ENCODE data around the gene PPM1G. TPM values are rescaled to one million over a fixed set of nuclear protein-coding genes. Genes with fewer than 3 reads are reported as not detected.

The PPM1G gene
- total RNA-seq, 1 experiment from 2014 or later, result 140 TPM

DNA sequence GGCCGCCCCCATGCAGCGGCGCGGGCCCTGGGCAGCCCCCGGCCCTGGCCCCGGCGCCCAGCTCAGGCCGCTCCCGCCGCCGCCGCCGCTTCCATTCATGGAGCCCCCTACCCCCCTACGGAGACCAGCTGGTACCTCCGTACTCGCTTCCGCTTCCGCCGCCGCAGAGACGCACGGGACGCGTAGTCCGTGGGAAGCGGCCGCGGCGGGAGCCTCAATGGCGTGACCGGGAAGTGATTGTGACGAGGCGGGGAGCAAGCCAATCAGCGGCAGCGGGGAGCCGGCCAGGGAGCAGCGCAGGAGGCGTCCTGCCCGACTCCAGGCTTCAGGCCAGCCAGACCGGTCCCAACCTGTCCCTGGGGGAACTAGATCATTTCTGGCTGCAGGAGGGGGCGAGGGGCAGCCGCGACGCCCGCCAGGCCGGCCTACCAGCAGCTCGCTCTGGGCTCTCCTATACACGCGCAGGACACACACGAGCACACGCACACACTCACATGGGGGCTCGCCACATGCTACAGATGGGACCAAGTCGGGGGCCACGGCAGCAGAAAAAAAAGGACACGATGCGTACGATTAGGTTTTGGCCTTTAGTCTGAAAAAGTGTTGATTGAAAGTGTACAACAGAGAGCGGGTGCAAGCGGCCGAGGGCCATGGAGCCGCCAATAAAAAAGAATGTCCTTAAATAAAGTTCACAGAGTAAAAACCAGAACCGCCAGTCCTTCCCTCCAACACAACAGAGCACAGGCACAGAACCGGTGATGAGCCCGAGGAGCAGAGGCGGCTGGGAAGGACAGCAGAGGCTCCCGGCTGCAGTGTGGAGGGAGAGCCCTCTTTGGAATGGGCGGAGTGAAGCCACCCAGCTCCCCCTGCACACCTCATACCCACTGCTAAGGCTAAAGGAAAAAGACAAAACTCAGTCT is 28.5 kb downstream of the PPM1G start, which contains the start of gene ZNF513:
Gene ZNF513, minus strand, starts transcription at position 109 of the 920 bp plus-strand sequence. CDS start 208 bp downstream, outside the sequence.
- Histone ChIP-seq H3K4me2 (ENCODE audit: low read length) (peak within 1 kb of the TSS; percentile 99), H4K20me1 (ENCODE audit: insufficient read depth) (no peaks in the 10 kb centered on the region), H3K27me3 (ENCODE audit: insufficient read depth, low read length) (no peaks in the 10 kb centered on the region), H3K79me2 (ENCODE audit: insufficient read depth, low read length) (peaks cover 28% of the 10 kb centered on the region), H3K36me3 (ENCODE audit: control insufficient read depth in 1 of 2, insufficient read depth in 2 of 2, low read length in 2 of 2) (peaks cover 38 to 59% of the 10 kb centered on the region in 2 experiments; a peak in 3 of 4 replicates), H3K4me3 (replicated peaks in 1 of 2; ENCODE audit: low read depth in 1 of 2, low read length in 2 of 2) (peak within 1 kb of the TSS; percentile 72 to 80), H3K9me2 (ENCODE audit: insufficient read depth) (no peaks in the 10 kb centered on the region), H3K9me3 (ENCODE audit: control insufficient read depth in 1 of 2, insufficient read depth in 1 of 2, low read depth in 1 of 2, low read length in 2 of 2) (no peaks in the 10 kb centered on the region), H3K4me1 (ENCODE audit: control insufficient read depth in 1 of 2, insufficient read depth in 2 of 2, low read length in 2 of 2) (peaks cover 3 to 27% of the 10 kb centered on the region in 2 experiments; a peak in 3 of 4 replicates), H2AFZ (ENCODE audit: low read depth, low read length, poor library complexity, severe bottlenecking) (no peak within 1 kb of the TSS), H3K27ac (ENCODE audit: low read depth, low read length) (peak within 1 kb of the TSS; percentile 67), H3K9ac (ENCODE audit: low read length) (peak within 1 kb of the TSS; percentile 80)
- ATAC-seq, result peak; percentile 89
- ChIA-PET RAD21 (ENCODE audit: low non-redundant PET in 1 of 2, low total read pairs in 2 of 2, uncharacterized antibody in 2 of 2, unreplicated experiment in 2 of 2) (no interaction called here), CTCF (interaction anchor here (1.5 to 2.2 kb wide), 3 partner anchors 10 to 303 kb away, joined by 5 to 7 read pairs (median 6); partner anchors contain the start of gene EIF2B4), POLR2A (interaction anchor here (1.0 to 1.6 kb wide), 2 partner anchors 10 to 15 kb away, joined by 3 to 6 read pairs; partner anchors contain the start of gene SNX17)
- no TSS peak for BruUV-seq (replicated peaks)
- intact Hi-C loops (cut with micrococcal nuclease), result loop anchor here (1.0 kb wide), 1 partner anchor 11 kb away; the partner anchor contains the start of genes EIF2B4 and SNX17
- peak; percentile 76 for DNase-seq (ENCODE audit: low read depth, low spot score)
- TF ChIP-seq CBX3 (IDR thresholded peaks at IDR 0.05; ENCODE audit: low read depth), result peak; percentile 78; the same call in 1 of the 2 replicates
- no peak for TF ChIP-seq EZH2 (IDR thresholded peaks at IDR 0.05)
- peak; percentile 92 for TF ChIP-seq TCF7L2 (IDR thresholded peaks at IDR 0.05; ENCODE audit: borderline replicate concordance, extremely low read depth, insufficient read depth, insufficient read length)
- TF ChIP-seq JUND (IDR thresholded peaks at IDR 0.05), result no peak; the same call in 1 of the 2 replicates
- peak; percentile 79 for TF ChIP-seq POLR2AphosphoS5 (IDR thresholded peaks at IDR 0.05; ENCODE audit: low read depth, low read length)
- no peak for TF ChIP-seq RAD21 (IDR thresholded peaks at IDR 0.05; ENCODE audit: low read depth)
- no peak for TF ChIP-seq SRF (IDR thresholded peaks at IDR 0.05; ENCODE audit: low read depth)
- TF ChIP-seq, protein P1, sequence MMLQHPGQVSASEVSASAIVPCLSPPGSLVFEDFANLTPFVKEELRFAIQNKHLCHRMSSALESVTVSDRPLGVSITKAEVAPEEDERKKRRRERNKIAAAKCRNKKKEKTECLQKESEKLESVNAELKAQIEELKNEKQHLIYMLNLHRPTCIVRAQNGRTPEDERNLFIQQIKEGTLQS (IDR thresholded peaks at IDR 0.05), result no peak
- TF ChIP-seq SP1 (IDR thresholded peaks at IDR 0.05; ENCODE audit: low read depth), result peak; percentile 83
- TF ChIP-seq, protein P2, sequence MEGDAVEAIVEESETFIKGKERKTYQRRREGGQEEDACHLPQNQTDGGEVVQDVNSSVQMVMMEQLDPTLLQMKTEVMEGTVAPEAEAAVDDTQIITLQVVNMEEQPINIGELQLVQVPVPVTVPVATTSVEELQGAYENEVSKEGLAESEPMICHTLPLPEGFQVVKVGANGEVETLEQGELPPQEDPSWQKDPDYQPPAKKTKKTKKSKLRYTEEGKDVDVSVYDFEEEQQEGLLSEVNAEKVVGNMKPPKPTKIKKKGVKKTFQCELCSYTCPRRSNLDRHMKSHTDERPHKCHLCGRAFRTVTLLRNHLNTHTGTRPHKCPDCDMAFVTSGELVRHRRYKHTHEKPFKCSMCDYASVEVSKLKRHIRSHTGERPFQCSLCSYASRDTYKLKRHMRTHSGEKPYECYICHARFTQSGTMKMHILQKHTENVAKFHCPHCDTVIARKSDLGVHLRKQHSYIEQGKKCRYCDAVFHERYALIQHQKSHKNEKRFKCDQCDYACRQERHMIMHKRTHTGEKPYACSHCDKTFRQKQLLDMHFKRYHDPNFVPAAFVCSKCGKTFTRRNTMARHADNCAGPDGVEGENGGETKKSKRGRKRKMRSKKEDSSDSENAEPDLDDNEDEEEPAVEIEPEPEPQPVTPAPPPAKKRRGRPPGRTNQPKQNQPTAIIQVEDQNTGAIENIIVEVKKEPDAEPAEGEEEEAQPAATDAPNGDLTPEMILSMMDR (IDR thresholded peaks at IDR 0.05 in 2 of 3, conservative IDR thresholded peaks at IDR 0.05 in 1 of 3; ENCODE audit: borderline replicate concordance in 1 of 3, insufficient read depth in 1 of 3, low read depth in 2 of 3, low read length in 2 of 3), result no peak
- TF ChIP-seq YY1 (IDR thresholded peaks at IDR 0.05; ENCODE audit: extremely low read depth, insufficient replicate concordance, low read depth, low read length), result peak; percentile 79
- TF ChIP-seq, protein P3, sequence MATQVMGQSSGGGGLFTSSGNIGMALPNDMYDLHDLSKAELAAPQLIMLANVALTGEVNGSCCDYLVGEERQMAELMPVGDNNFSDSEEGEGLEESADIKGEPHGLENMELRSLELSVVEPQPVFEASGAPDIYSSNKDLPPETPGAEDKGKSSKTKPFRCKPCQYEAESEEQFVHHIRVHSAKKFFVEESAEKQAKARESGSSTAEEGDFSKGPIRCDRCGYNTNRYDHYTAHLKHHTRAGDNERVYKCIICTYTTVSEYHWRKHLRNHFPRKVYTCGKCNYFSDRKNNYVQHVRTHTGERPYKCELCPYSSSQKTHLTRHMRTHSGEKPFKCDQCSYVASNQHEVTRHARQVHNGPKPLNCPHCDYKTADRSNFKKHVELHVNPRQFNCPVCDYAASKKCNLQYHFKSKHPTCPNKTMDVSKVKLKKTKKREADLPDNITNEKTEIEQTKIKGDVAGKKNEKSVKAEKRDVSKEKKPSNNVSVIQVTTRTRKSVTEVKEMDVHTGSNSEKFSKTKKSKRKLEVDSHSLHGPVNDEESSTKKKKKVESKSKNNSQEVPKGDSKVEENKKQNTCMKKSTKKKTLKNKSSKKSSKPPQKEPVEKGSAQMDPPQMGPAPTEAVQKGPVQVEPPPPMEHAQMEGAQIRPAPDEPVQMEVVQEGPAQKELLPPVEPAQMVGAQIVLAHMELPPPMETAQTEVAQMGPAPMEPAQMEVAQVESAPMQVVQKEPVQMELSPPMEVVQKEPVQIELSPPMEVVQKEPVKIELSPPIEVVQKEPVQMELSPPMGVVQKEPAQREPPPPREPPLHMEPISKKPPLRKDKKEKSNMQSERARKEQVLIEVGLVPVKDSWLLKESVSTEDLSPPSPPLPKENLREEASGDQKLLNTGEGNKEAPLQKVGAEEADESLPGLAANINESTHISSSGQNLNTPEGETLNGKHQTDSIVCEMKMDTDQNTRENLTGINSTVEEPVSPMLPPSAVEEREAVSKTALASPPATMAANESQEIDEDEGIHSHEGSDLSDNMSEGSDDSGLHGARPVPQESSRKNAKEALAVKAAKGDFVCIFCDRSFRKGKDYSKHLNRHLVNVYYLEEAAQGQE (IDR thresholded peaks at IDR 0.05; ENCODE audit: low read depth), result no peak
- no peak for TF ChIP-seq CEBPB (IDR thresholded peaks at IDR 0.05; ENCODE audit: low read depth)
- peak; percentile 2; the same call in 1 of the 2 replicates for TF ChIP-seq ZFX (IDR thresholded peaks at IDR 0.05)
- TF ChIP-seq, protein P4, sequence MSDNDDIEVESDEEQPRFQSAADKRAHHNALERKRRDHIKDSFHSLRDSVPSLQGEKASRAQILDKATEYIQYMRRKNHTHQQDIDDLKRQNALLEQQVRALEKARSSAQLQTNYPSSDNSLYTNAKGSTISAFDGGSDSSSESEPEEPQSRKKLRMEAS (IDR thresholded peaks at IDR 0.05), result peak; percentile 86
- TF ChIP-seq, protein P5, sequence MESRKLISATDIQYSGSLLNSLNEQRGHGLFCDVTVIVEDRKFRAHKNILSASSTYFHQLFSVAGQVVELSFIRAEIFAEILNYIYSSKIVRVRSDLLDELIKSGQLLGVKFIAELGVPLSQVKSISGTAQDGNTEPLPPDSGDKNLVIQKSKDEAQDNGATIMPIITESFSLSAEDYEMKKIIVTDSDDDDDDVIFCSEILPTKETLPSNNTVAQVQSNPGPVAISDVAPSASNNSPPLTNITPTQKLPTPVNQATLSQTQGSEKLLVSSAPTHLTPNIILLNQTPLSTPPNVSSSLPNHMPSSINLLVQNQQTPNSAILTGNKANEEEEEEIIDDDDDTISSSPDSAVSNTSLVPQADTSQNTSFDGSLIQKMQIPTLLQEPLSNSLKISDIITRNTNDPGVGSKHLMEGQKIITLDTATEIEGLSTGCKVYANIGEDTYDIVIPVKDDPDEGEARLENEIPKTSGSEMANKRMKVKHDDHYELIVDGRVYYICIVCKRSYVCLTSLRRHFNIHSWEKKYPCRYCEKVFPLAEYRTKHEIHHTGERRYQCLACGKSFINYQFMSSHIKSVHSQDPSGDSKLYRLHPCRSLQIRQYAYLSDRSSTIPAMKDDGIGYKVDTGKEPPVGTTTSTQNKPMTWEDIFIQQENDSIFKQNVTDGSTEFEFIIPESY (IDR thresholded peaks at IDR 0.05; ENCODE audit: extremely low read depth, insufficient replicate concordance, low read length), result peak; percentile 25
- TF ChIP-seq POLR2A (IDR thresholded peaks at IDR 0.05; ENCODE audit: borderline replicate concordance, extremely low read depth, insufficient read depth, insufficient read length), result no peak

Measured in HCT116 (cell line).